ENCODE results near the gene RAPSN. TPM values are rescaled to one million over a fixed set of nuclear protein-coding genes. Genes with fewer than 3 reads are reported as not detected.

RAPSN gene
- total RNA-seq (2013), result 0.25 TPM
- 1 to 10 TPM in 1 of 3 donors, not detected in 2; 1.2 TPM for polyA plus RNA-seq
- 0.16 and 0.42 TPM in 2 replicates for polyA minus RNA-seq
- total RNA-seq, result 0.46 to 7.1 (median 1.5) reads per million in 11 experiments

DNA sequence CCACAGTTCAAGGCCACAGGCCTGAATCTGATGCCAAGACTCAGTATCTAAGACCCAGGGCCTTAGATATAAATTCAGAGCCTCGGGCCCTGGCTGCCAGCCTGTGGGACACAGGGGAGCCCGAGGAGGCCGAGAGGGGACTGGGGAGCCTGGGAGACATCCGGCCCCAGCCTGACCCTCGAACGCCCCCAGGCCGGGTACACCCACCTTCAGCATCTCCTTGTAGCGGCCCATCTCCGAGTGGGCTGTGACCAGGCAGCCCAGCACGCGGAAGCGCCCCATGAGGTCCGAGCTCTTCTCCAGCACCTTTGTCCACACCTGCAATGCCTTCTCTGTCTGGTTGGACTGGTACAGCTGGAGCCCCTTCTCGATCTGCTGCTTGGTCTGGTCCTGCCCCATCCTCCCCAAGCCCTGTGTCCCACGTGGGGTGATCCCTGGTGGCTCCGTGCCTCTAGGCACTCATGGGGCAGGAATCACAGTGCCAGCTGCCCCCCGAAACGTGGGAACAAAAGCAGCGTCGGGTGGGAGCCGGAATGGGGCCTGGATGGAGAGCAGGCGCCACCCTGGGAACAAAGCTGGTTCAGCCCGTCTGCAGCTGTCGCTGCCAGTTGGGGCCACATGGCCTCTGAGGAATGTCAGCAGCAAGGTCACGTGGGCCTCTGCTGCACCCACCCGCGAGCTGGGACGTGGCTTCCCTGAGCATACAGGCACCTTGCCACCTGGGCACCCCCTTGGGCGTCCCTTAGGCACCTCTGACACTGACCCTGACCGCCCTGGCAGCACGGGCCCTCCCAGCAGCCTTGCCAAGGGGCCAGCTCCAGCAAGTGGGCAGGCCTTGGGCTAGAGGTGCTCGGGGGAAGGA lies at the start of gene RAPSN:
Gene RAPSN, minus strand, starts transcription at position 571 of the 862 bp plus-strand sequence. Its CDS starts 172 bp downstream, at position 399.
- Mint-ChIP-seq H3K27me3 (ENCODE audit: low read depth in 3 of 3) (peaks cover 0 to 2% (median 0%) of the 10 kb centered on the region in 3 donors), H3K36me3 (peaks cover 0 to 2% of the 10 kb centered on the region in 2 donors), H3K27ac (no peak within 1 kb of the TSS), H3K4me1 (no peaks in the 10 kb centered on the region), H3K4me3 (no peak within 1 kb of the TSS), H3K9me3 (peaks cover 0 to 7% (median 3%) of the 10 kb centered on the region in 7 donors)
- Histone ChIP-seq H3K79me2 (ENCODE audit: insufficient read depth, low read length) (no peaks in the 10 kb centered on the region), H3K27me3 (ENCODE audit: control insufficient read depth in 2 of 2, insufficient read depth in 2 of 2, low read length in 2 of 2) (no peaks in the 10 kb centered on the region), H3K9ac (ENCODE audit: insufficient read depth, low read length, poor library complexity, severe bottlenecking) (no peak within 1 kb of the TSS), H2AFZ (ENCODE audit: insufficient read depth, low read depth, low read length, poor library complexity, severe bottlenecking) (no peak within 1 kb of the TSS), H3K9me3 (replicated peaks in 1 of 2; ENCODE audit: control insufficient read depth in 1 of 2, insufficient read depth in 1 of 2, low read length in 2 of 2) (no peaks in the 10 kb centered on the region), H3K4me2 (replicated peaks; ENCODE audit: extremely low read depth, low read length, poor library complexity, severe bottlenecking) (no peak within 1 kb of the TSS), H3K4me3 (replicated peaks in 1 of 3; ENCODE audit: low read depth in 2 of 3, low read length in 3 of 3) (no peak within 1 kb of the TSS), H3K27ac (ENCODE audit: low read depth in 1 of 2, low read length in 2 of 2) (no peak within 1 kb of the TSS), H3K4me1 (ENCODE audit: control insufficient read depth in 1 of 2, insufficient read depth in 2 of 2, low read length in 2 of 2) (no peaks in the 10 kb centered on the region), H4K20me1 (ENCODE audit: insufficient read depth, low read length) (no peaks in the 10 kb centered on the region), H3K36me3 (replicated peaks in 1 of 2; ENCODE audit: control insufficient read depth in 1 of 2, insufficient read depth in 2 of 2, low read length in 2 of 2) (no peaks in the 10 kb centered on the region)
- TF ChIP-seq, protein P1, sequence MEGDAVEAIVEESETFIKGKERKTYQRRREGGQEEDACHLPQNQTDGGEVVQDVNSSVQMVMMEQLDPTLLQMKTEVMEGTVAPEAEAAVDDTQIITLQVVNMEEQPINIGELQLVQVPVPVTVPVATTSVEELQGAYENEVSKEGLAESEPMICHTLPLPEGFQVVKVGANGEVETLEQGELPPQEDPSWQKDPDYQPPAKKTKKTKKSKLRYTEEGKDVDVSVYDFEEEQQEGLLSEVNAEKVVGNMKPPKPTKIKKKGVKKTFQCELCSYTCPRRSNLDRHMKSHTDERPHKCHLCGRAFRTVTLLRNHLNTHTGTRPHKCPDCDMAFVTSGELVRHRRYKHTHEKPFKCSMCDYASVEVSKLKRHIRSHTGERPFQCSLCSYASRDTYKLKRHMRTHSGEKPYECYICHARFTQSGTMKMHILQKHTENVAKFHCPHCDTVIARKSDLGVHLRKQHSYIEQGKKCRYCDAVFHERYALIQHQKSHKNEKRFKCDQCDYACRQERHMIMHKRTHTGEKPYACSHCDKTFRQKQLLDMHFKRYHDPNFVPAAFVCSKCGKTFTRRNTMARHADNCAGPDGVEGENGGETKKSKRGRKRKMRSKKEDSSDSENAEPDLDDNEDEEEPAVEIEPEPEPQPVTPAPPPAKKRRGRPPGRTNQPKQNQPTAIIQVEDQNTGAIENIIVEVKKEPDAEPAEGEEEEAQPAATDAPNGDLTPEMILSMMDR (IDR thresholded peaks at IDR 0.05), result no peak
- no peak for DNase-seq
- 96% methylated on average over 32 of the region's 32 CpGs for WGBS (ENCODE audit: insufficient coverage)
- intact Hi-C loops (cut with micrococcal nuclease), result no loop called here

DNA sequence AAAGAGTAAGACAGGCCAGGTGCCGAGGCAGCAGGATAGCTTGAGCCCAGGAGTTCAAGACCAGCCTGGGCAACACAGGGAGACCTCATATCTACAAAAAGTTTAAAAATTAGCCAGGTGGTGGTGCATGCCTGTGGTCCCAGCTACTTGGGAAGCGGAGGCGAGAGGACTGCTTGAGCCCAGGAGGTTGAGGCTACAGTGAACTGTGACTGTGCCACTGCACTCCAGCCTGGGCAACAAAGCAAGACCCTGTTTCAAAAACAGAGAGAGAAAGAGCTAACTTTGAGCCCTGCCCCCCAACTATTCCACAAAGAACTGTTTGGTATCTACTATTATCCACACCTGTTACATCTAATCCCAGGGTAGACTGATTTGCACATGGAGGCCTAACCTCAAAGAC lies 49.2 kb upstream of the RAPSN start:
- intact Hi-C loops (cut with micrococcal nuclease), result loop anchor here in 1 of 2 donors (5.0 kb wide), 1 partner anchor 54 kb away; the partner anchor contains the start of gene CELF1
- DNase-seq, result no peak
- no peak overlapping the region for H3K4me2 ChIP-seq (replicated peaks; ENCODE audit: extremely low read depth, low read length, poor library complexity, severe bottlenecking)
- peaks cover 99% of the 10 kb centered on the region for H4K20me1 ChIP-seq (ENCODE audit: insufficient read depth, low read length)
- no peaks in the 10 kb centered on the region for H3K9me3 ChIP-seq (replicated peaks in 1 of 2; ENCODE audit: control insufficient read depth in 1 of 2, insufficient read depth in 1 of 2, low read length in 2 of 2)
- H3K36me3 Mint-ChIP-seq, result peaks cover 15 to 26% of the 10 kb centered on the region in 2 donors
- no peak overlapping the region for H2AFZ ChIP-seq (ENCODE audit: insufficient read depth, low read depth, low read length, poor library complexity, severe bottlenecking)
- H3K79me2 ChIP-seq (ENCODE audit: insufficient read depth, low read length), result peaks cover 93% of the 10 kb centered on the region
- peaks cover 40% of the 10 kb centered on the region for H3K4me1 Mint-ChIP-seq
- 100% methylated on average over 2 of the region's 3 CpGs for WGBS (ENCODE audit: insufficient coverage)
- H3K4me3 Mint-ChIP-seq, result no peak overlapping the region
- H3K9ac ChIP-seq (ENCODE audit: insufficient read depth, low read length, poor library complexity, severe bottlenecking), result no peak overlapping the region
- H3K27me3 ChIP-seq (ENCODE audit: control insufficient read depth in 2 of 2, insufficient read depth in 2 of 2, low read length in 2 of 2), result no peaks in the 10 kb centered on the region
- H3K27me3 Mint-ChIP-seq (ENCODE audit: low read depth in 3 of 3), result no peaks in the 10 kb centered on the region
- H3K4me1 ChIP-seq (ENCODE audit: control insufficient read depth in 1 of 2, insufficient read depth in 2 of 2, low read length in 2 of 2), result peaks cover 62 to 65% of the 10 kb centered on the region in 2 donors
- no peak overlapping the region for H3K4me3 ChIP-seq (replicated peaks in 1 of 3; ENCODE audit: low read depth in 2 of 3, low read length in 3 of 3)
- H3K9me3 Mint-ChIP-seq, result no peaks in the 10 kb centered on the region
- peak overlapping the region; percentile 65 to 91 (median 73) for H3K27ac Mint-ChIP-seq
- TF ChIP-seq, protein P1 (IDR thresholded peaks at IDR 0.05), result no peak
- peaks cover 0 to 38% of the 10 kb centered on the region in 2 donors for H3K36me3 ChIP-seq (replicated peaks in 1 of 2; ENCODE audit: control insufficient read depth in 1 of 2, insufficient read depth in 2 of 2, low read length in 2 of 2)
- peak overlapping the region; percentile 23 to 89 for H3K27ac ChIP-seq (ENCODE audit: low read depth in 1 of 2, low read length in 2 of 2)
